SK-N-SH treated with all-trans-retinoic acid at 6 μM for 48 hours (cell line): ENCODE data around the gene CD99.

Experiments
- ATAC-seq: fragments of 200-7000 bp; cut with Tn5 transposase; 3 replicates; pipeline ENCODE4 v1.9.1; 2020; ENCODE audit warnings: mild to moderate bottlenecking, moderate library complexity
- BACH2 ChIP-seq: fragments of 250-450 bp; sonication (Bioruptor Pico); IDR thresholded peaks from 2 replicates; pipeline ENCODE4 v1.9.0; 2021; ENCODE audit warnings: mild to moderate bottlenecking, borderline replicate concordance
- CSDC2 ChIP-seq: fragments of 250-450 bp; sonication (Bioruptor Pico); IDR thresholded peaks from 2 replicates; pipeline ENCODE4 v1.5.0; 2020; ENCODE audit warnings: mild to moderate bottlenecking, moderate library complexity
- ESRRG ChIP-seq: fragments of 250-450 bp; sonication (Bioruptor Pico); IDR thresholded peaks from 2 replicates; pipeline ENCODE4 v1.6.1; 2021; ENCODE audit warnings: mild to moderate bottlenecking
- GLIS3 ChIP-seq: fragments of 250-450 bp; sonication (Bioruptor Pico); IDR thresholded peaks from 2 replicates; pipeline ENCODE4 v1.5.0; 2020; ENCODE audit warnings: mild to moderate bottlenecking, moderate library complexity
- ISL1 ChIP-seq: fragments of 250-450 bp; sonication (Bioruptor Pico); IDR thresholded peaks from 2 replicates; pipeline ENCODE4 v2.1.2; 2022; ENCODE audit warnings: mild to moderate bottlenecking, moderate library complexity
- OSR1 ChIP-seq: fragments of 250-450 bp; sonication (Bioruptor Pico); IDR thresholded peaks from 2 replicates; pipeline ENCODE4 v1.8.0; 2022; ENCODE audit warnings: moderate library complexity, mild to moderate bottlenecking, inconsistent platforms
- PPARA ChIP-seq: fragments of 250-450 bp; sonication (Bioruptor Pico); IDR thresholded peaks from 2 replicates; pipeline ENCODE4 v1.5.0; 2020; ENCODE audit warnings: mild to moderate bottlenecking, borderline replicate concordance
- SNAI2 ChIP-seq: fragments of 250-450 bp; sonication (Bioruptor Pico); IDR thresholded peaks from 2 replicates; pipeline ENCODE4 v1.5.0; 2020; ENCODE audit warnings: mild to moderate bottlenecking, moderate library complexity
- TCF4 ChIP-seq: fragments of 250-450 bp; sonication (Bioruptor Pico); IDR thresholded peaks from 2 replicates; pipeline ENCODE4 v1.8.0; 2021; ENCODE audit warnings: mild to moderate bottlenecking, moderate library complexity, borderline replicate concordance
- TOX ChIP-seq: fragments of 250-450 bp; sonication (Bioruptor Pico); IDR thresholded peaks from 2 replicates; pipeline ENCODE4 v1.8.0; 2021; ENCODE audit warnings: mild to moderate bottlenecking, moderate library complexity, borderline replicate concordance
- ZC3H10 ChIP-seq: fragments of 250-450 bp; sonication (Bioruptor Pico); IDR thresholded peaks from 2 replicates; pipeline ENCODE4 v1.5.1; 2021; ENCODE audit warnings: mild to moderate bottlenecking, moderate library complexity
- ZFP3 ChIP-seq: fragments of 250-450 bp; sonication (Bioruptor Pico); IDR thresholded peaks from 2 replicates; pipeline ENCODE4 v1.5.0; 2020; ENCODE audit warnings: mild to moderate bottlenecking, moderate library complexity
- ZFP30 ChIP-seq: fragments of 450-650 bp; formaldehyde crosslinking; IDR thresholded peaks from 2 replicates; pipeline ENCODE4 v1.5.0; 2022; ENCODE audit warnings: mild to moderate bottlenecking, moderate library complexity
- ZNF565 ChIP-seq: fragments of 450-650 bp; formaldehyde crosslinking; conservative IDR thresholded peaks from 2 replicates; pipeline ENCODE4 v1.5.0; 2020; ENCODE audit warnings: low read depth, mild to moderate bottlenecking, moderate library complexity
- ZNF70 ChIP-seq: fragments of 450-650 bp; formaldehyde crosslinking; IDR thresholded peaks from 2 replicates; pipeline ENCODE4 v1.5.0; 2020; ENCODE audit warnings: mild to moderate bottlenecking, moderate library complexity
- ZNF8 ChIP-seq: fragments of 450-650 bp; formaldehyde crosslinking; IDR thresholded peaks from 2 replicates; pipeline ENCODE4 v1.5.0; 2020; ENCODE audit warnings: mild to moderate bottlenecking, moderate library complexity
- TF ChIP-seq, protein P1 (sequence below): fragments of 250-450 bp; sonication (Bioruptor Pico); IDR thresholded peaks from 2 replicates; pipeline ENCODE4 v1.5.1; 2020; ENCODE audit warnings: low read depth, mild to moderate bottlenecking, moderate library complexity
- TF ChIP-seq, protein P2 (sequence below): fragments of 250-450 bp; sonication (Bioruptor Pico); IDR thresholded peaks from 2 replicates; pipeline ENCODE4 v1.8.0; 2021; ENCODE audit warnings: low read depth, mild to moderate bottlenecking, moderate library complexity, borderline replicate concordance
- TF ChIP-seq, protein P3 (sequence below): fragments of 250-450 bp; sonication (Bioruptor Pico); IDR thresholded peaks from 2 replicates; pipeline ENCODE4 v1.5.0; 2020; ENCODE audit warnings: mild to moderate bottlenecking, moderate library complexity
- TF ChIP-seq, protein P4 (sequence below): fragments of 250-450 bp; sonication (Bioruptor Pico); IDR thresholded peaks from 2 replicates; pipeline ENCODE4 v1.5.1; 2021; ENCODE audit warnings: mild to moderate bottlenecking, moderate library complexity

CD99 gene

DNA sequence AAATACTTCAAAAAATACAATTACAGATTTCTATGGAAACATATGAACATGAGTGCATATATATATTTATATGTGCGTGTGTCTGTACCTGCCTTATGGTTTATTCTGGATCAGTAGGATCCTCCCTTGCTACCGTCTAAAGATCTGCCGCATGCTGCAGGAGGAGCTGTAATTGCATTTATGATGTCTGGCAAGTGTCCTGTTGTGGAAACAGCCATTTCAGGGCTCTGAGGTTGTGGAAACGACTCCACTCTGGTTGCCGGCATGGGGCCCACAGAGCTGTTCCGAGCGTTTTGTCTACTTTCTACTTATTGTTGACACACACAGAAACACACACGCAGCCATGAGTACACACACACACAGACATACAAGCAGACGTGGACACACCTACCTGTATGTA lies 21.3 kb downstream of the CD99 start:
- no peak for ATAC-seq
- no peak for TF ChIP-seq OSR1 (CRISPR knock-in tag)
- TF ChIP-seq, protein P1, sequence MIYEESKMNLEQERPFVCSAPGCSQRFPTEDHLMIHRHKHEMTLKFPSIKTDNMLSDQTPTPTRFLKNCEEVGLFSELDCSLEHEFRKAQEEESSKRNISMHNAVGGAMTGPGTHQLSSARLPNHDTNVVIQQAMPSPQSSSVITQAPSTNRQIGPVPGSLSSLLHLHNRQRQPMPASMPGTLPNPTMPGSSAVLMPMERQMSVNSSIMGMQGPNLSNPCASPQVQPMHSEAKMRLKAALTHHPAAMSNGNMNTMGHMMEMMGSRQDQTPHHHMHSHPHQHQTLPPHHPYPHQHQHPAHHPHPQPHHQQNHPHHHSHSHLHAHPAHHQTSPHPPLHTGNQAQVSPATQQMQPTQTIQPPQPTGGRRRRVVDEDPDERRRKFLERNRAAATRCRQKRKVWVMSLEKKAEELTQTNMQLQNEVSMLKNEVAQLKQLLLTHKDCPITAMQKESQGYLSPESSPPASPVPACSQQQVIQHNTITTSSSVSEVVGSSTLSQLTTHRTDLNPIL (CRISPR knock-in tag): no peak
- no peak for TF ChIP-seq SNAI2 (CRISPR knock-in tag)
- TF ChIP-seq TCF4: no peak
- TF ChIP-seq GLIS3: no peak

DNA sequence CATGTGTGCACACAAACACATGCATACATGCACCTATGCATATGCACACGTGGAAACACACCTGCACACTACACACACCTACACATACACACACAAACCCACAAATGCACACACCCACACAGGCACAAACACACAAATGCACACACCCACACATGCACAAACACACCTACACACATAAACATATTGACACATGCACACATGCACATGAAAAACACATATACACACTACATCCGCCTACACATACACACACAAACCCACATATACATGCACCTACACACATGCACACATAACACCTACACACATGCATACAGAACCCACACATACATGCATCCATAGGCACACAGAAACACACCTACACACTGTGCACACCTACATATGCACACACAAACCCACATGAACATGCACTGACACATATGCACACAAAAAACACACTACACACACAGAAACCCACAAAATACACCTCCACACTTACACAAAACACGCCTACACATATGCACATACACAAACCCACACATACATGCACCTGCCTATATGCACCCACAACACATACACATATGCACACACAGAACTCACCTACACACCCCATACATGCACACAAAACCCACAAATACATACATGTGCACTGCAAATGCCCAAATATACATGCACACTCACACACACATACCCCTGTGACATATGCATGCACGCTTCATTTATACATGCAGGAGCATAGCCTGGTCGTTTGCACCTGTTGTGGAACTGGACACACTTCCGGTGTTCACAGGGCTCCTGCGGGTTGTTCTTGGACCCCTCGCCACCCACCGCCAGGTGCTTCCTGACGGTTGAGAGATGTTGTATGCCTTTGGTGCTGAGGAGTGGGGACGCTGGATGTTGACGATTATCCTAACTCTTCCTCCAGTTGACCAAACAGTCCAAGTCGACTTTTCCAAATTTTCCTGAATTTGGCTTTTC lies 22.1 kb downstream of the CD99 start:
- no peak for ATAC-seq
- no peak for TF ChIP-seq ZNF70 (CRISPR knock-in tag)
- TF ChIP-seq, protein P2, sequence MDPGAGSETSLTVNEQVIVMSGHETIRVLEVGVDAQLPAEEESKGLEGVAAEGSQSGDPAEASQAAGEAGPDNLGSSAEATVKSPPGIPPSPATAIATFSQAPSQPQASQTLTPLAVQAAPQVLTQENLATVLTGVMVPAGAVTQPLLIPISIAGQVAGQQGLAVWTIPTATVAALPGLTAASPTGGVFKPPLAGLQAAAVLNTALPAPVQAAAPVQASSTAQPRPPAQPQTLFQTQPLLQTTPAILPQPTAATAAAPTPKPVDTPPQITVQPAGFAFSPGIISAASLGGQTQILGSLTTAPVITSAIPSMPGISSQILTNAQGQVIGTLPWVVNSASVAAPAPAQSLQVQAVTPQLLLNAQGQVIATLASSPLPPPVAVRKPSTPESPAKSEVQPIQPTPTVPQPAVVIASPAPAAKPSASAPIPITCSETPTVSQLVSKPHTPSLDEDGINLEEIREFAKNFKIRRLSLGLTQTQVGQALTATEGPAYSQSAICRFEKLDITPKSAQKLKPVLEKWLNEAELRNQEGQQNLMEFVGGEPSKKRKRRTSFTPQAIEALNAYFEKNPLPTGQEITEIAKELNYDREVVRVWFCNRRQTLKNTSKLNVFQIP (CRISPR knock-in tag): no peak
- TF ChIP-seq PPARA (CRISPR knock-in tag): no peak
- TF ChIP-seq ZFP3 (CRISPR knock-in tag): no peak
- no peak for TF ChIP-seq ESRRG (CRISPR knock-in tag)
- TF ChIP-seq TCF4: no peak
- TF ChIP-seq, protein P3, sequence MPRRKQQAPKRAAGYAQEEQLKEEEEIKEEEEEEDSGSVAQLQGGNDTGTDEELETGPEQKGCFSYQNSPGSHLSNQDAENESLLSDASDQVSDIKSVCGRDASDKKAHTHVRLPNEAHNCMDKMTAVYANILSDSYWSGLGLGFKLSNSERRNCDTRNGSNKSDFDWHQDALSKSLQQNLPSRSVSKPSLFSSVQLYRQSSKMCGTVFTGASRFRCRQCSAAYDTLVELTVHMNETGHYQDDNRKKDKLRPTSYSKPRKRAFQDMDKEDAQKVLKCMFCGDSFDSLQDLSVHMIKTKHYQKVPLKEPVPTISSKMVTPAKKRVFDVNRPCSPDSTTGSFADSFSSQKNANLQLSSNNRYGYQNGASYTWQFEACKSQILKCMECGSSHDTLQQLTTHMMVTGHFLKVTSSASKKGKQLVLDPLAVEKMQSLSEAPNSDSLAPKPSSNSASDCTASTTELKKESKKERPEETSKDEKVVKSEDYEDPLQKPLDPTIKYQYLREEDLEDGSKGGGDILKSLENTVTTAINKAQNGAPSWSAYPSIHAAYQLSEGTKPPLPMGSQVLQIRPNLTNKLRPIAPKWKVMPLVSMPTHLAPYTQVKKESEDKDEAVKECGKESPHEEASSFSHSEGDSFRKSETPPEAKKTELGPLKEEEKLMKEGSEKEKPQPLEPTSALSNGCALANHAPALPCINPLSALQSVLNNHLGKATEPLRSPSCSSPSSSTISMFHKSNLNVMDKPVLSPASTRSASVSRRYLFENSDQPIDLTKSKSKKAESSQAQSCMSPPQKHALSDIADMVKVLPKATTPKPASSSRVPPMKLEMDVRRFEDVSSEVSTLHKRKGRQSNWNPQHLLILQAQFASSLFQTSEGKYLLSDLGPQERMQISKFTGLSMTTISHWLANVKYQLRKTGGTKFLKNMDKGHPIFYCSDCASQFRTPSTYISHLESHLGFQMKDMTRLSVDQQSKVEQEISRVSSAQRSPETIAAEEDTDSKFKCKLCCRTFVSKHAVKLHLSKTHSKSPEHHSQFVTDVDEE (CRISPR knock-in tag): no peak
- TF ChIP-seq SNAI2 (CRISPR knock-in tag): no peak
- no peak for TF ChIP-seq BACH2 (CRISPR knock-in tag)
- TF ChIP-seq ZC3H10 (CRISPR knock-in tag): no peak
- TF ChIP-seq OSR1 (CRISPR knock-in tag): no peak
- TF ChIP-seq ISL1 (CRISPR knock-in tag): no peak
- TF ChIP-seq, protein P1 (CRISPR knock-in tag): no peak
- no peak for TF ChIP-seq TOX (CRISPR knock-in tag)
- no peak for TF ChIP-seq ZNF565 (CRISPR knock-in tag)
- no peak for TF ChIP-seq ZFP30 (CRISPR knock-in tag)
- no peak for TF ChIP-seq ZNF8 (CRISPR knock-in tag)
- TF ChIP-seq GLIS3: no peak

DNA sequence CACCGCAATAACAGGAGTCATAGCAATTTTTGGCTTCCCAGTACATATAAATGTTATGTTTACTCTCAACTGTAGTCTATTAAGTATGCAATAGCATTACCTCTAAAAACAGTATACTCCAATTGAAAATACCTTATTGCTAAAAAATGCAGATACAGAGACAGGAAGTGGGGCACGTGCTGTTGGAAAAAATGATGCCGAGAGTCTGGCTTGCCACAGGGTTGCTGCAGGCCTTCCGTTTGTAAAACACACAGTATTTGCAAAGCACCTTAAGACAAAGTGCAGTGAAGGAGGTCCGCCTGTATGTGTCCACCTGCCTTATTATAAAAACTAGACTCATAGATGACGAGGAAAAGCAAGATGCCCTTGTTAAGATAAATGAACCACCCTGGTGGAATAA lies 23.5 kb downstream of the CD99 start:
- TF ChIP-seq ZC3H10 (CRISPR knock-in tag) (no peak), ISL1 (CRISPR knock-in tag) (no peak), ZFP30 (CRISPR knock-in tag) (no peak), OSR1 (CRISPR knock-in tag) (no peak), TCF4 (no peak), CSDC2 (no peak), ZNF8 (CRISPR knock-in tag) (no peak), GLIS3 (no peak), BACH2 (CRISPR knock-in tag) (no peak)
- TF ChIP-seq, protein P4, sequence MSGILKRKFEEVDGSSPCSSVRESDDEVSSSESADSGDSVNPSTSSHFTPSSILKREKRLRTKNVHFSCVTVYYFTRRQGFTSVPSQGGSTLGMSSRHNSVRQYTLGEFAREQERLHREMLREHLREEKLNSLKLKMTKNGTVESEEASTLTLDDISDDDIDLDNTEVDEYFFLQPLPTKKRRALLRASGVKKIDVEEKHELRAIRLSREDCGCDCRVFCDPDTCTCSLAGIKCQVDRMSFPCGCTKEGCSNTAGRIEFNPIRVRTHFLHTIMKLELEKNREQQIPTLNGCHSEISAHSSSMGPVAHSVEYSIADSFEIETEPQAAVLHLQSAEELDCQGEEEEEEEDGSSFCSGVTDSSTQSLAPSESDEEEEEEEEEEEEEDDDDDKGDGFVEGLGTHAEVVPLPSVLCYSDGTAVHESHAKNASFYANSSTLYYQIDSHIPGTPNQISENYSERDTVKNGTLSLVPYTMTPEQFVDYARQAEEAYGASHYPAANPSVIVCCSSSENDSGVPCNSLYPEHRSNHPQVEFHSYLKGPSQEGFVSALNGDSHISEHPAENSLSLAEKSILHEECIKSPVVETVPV (CRISPR knock-in tag): no peak
- TF ChIP-seq, protein P3 (CRISPR knock-in tag): no peak
- no peak for ATAC-seq
